ENCODE measurements around the gene TMCC3. TPM values are rescaled to one million over a fixed set of nuclear protein-coding genes. Genes with fewer than 3 reads are reported as not detected.

TMCC3 gene
- total RNA-seq, 2 experiments from 2014 or later: 1.0 to 1.2 TPM

GRCh38 chr12:94663702-94664101 lies 13.3 kb upstream of the TMCC3 start:
- DNase-seq: no peak
- CTCF ChIA-PET: no interaction called here
- Mint-ChIP-seq H3K9me3 (no peaks in the 10 kb centered on the region), H3K27ac (no peak overlapping the region), H3K4me1 (no peaks in the 10 kb centered on the region), H3K4me3 (no peak overlapping the region), H3K36me3 (ENCODE audit: low read depth) (no peaks in the 10 kb centered on the region), H3K27me3 (peaks cover 20% of the 10 kb centered on the region)
- POLR2A ChIA-PET: no interaction called here

DNA sequence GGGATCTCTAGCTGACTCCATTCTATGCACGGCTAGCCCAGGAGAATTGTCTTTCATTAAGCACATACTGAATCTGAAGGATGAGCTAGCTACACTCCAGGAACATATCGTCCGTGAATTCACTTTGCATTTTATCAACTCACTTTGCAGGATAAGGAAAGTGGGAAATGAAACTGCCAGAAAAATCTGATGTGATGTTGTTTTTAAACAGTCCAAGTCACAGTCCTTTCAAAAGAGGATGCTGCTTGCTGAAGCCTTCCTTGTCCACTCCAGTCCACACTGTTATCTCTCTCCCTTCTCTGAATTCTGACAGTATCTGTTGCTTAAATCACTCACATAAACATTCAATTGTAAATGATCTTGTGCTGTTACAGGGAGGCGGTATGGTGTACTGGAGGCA lies 12.7 kb upstream of the TMCC3 start:
- CTCF ChIA-PET: no interaction called here

GRCh38 chr12:94660436-94660835 lies 10.1 kb upstream of the TMCC3 start:
- POLR2A ChIA-PET: no interaction called here
- no peak for DNase-seq
- no peaks in the 10 kb centered on the region for H3K4me1 Mint-ChIP-seq
- peaks cover 23% of the 10 kb centered on the region for H3K27me3 Mint-ChIP-seq
- H3K9me3 Mint-ChIP-seq: no peaks in the 10 kb centered on the region
- no peaks in the 10 kb centered on the region for H3K36me3 Mint-ChIP-seq (ENCODE audit: low read depth)
- no peak overlapping the region for H3K4me3 Mint-ChIP-seq
- CTCF ChIA-PET: no interaction called here
- H3K27ac Mint-ChIP-seq: no peak overlapping the region

More for the DNA sequence above, 12.7 kb upstream of the TMCC3 start:
- H3K4me3 Mint-ChIP-seq: no peak overlapping the region
- H3K4me1 Mint-ChIP-seq: no peaks in the 10 kb centered on the region
- H3K27ac Mint-ChIP-seq: no peak overlapping the region
- H3K36me3 Mint-ChIP-seq (ENCODE audit: low read depth): no peaks in the 10 kb centered on the region
- POLR2A ChIA-PET: no interaction called here
- H3K9me3 Mint-ChIP-seq: no peaks in the 10 kb centered on the region
- peaks cover 21% of the 10 kb centered on the region for H3K27me3 Mint-ChIP-seq
- DNase-seq: no peak

DNA sequence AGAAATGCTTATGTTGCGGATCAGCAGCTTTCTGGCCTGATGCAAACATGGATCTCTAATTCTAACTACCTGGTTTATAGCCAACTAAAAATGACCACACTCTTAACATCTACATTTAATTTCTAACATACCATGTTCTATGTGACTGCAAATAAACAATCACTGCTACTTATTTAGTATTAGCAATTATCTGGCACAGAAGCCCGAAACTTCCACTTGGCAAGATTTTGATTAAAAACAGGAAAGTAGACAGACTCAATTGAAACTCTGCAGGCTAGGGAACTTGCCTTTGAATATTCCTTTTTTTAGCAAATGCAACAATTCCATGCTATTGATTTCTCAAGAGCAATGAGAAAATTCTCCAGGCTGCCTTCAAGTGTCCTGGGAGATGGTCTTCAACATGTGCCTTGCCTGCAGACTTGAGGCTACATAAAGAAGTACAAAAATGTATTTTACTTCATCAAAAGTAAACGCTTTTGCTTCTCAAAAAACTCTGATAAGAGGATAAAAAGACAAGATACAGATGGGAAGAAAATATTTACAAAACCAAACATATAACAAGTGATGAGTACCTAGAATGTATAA lies 9.1 kb upstream of the TMCC3 start:
- Mint-ChIP-seq H3K4me3 (no peak overlapping the region), H3K36me3 (ENCODE audit: low read depth) (no peaks in the 10 kb centered on the region), H3K9me3 (no peaks in the 10 kb centered on the region), H3K4me1 (no peaks in the 10 kb centered on the region), H3K27ac (no peak overlapping the region), H3K27me3 (peaks cover 19% of the 10 kb centered on the region)
- DNase-seq: no peak
- ChIA-PET CTCF (no interaction called here), POLR2A (no interaction called here)

DNA sequence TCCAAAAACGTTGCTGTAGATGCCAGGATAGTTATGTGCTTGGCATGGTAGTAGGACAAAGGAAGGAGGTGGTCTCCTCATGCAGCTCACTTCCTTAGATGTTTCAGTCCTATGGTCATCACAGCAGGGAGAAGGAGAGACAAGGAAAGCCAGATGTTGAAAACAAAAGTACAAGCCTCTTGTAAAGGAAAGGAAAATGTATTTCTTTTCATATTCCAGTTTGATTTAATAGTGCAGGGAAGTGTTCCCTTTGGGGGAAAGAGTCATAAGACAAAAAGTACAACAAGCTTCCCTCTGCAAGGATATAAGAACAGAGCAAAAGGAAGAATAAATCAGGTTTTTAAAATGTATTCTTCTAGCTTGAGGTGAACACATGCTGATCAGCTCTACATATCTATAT lies 8.6 kb upstream of the TMCC3 start:
- Mint-ChIP-seq H3K4me3 (no peak overlapping the region), H3K4me1 (no peaks in the 10 kb centered on the region), H3K27me3 (peaks cover 23% of the 10 kb centered on the region), H3K9me3 (no peaks in the 10 kb centered on the region), H3K36me3 (ENCODE audit: low read depth) (no peaks in the 10 kb centered on the region), H3K27ac (no peak overlapping the region)
- ChIA-PET POLR2A (no interaction called here), CTCF (no interaction called here)
- DNase-seq: no peak

GRCh38 chr12:94656556-94656955 lies 6.2 kb upstream of the TMCC3 start:
- DNase-seq: no peak
- Mint-ChIP-seq H3K9me3 (no peaks in the 10 kb centered on the region), H3K27ac (no peak overlapping the region), H3K4me3 (no peak overlapping the region), H3K36me3 (ENCODE audit: low read depth) (no peaks in the 10 kb centered on the region), H3K4me1 (no peaks in the 10 kb centered on the region), H3K27me3 (peaks cover 36% of the 10 kb centered on the region)
- CTCF ChIA-PET: interaction anchor here (0.5 kb wide), 1 partner anchor 52 kb away, joined by 3 read pairs; no protein-coding TSS in a partner anchor
- POLR2A ChIA-PET: no interaction called here

GRCh38 chr12:94649349-94650142 lies 811 bp downstream of the TMCC3 start:
- ChIA-PET POLR2A (interaction anchor here (1.0 kb wide), 1 partner anchor 9 kb away, joined by 3 read pairs; no protein-coding TSS in a partner anchor), CTCF (interaction anchor here (0.6 to 2.5 kb wide), 4 partner anchors 9 to 883 kb away, joined by 3 to 5 read pairs (median 4); no protein-coding TSS in a partner anchor)
- H3K27ac Mint-ChIP-seq: no peak overlapping the region
- peaks cover 66% of the 10 kb centered on the region for H3K27me3 Mint-ChIP-seq
- DNase-seq: peak; percentile 34
- H3K9me3 Mint-ChIP-seq: no peaks in the 10 kb centered on the region
- H3K36me3 Mint-ChIP-seq (ENCODE audit: low read depth): no peaks in the 10 kb centered on the region
- peaks cover 15% of the 10 kb centered on the region for H3K4me1 Mint-ChIP-seq
- peak overlapping the region; percentile 69 for H3K4me3 Mint-ChIP-seq

GRCh38 chr12:94648578-94648977 lies 1.8 kb downstream of the TMCC3 start:
- H3K27ac Mint-ChIP-seq: no peak overlapping the region
- no peaks in the 10 kb centered on the region for H3K36me3 Mint-ChIP-seq (ENCODE audit: low read depth)
- peak overlapping the region; percentile 69 for H3K4me3 Mint-ChIP-seq
- H3K4me1 Mint-ChIP-seq: peaks cover 25% of the 10 kb centered on the region
- DNase-seq: no peak
- ChIA-PET POLR2A (no interaction called here), CTCF (interaction anchor here (1.1 to 2.5 kb wide), 2 partner anchors 8 to 27 kb away, joined by 3 to 5 read pairs; no protein-coding TSS in a partner anchor)
- H3K27me3 Mint-ChIP-seq: peaks cover 64% of the 10 kb centered on the region
- H3K9me3 Mint-ChIP-seq: no peaks in the 10 kb centered on the region

- Mint-ChIP-seq H3K27ac (peak overlapping the region; percentile 62), H3K27me3 (peaks cover 58% of the 10 kb centered on the region), H3K4me1 (peaks cover 48% of the 10 kb centered on the region), H3K9me3 (no peaks in the 10 kb centered on the region), H3K36me3 (ENCODE audit: low read depth) (no peaks in the 10 kb centered on the region), H3K4me3 (peak overlapping the region; percentile 48)
- peak; percentile 36 for DNase-seq
- POLR2A ChIA-PET: no interaction called here
- CTCF ChIA-PET: interaction anchor here (0.6 kb wide), 1 partner anchor 321 kb away, joined by 3 read pairs; no protein-coding TSS in a partner anchor
Measured at GRCh38 chr12:94644141-94644979, 6.0 kb downstream of the TMCC3 start.

- Mint-ChIP-seq H3K9me3 (no peaks in the 10 kb centered on the region), H3K27ac (no peak overlapping the region), H3K27me3 (peaks cover 54% of the 10 kb centered on the region), H3K36me3 (ENCODE audit: low read depth) (no peaks in the 10 kb centered on the region), H3K4me1 (peaks cover 44% of the 10 kb centered on the region), H3K4me3 (no peak overlapping the region)
- ChIA-PET CTCF (no interaction called here), POLR2A (no interaction called here)
- DNase-seq: no peak
Measured at GRCh38 chr12:94643606-94644005, 6.8 kb downstream of the TMCC3 start.

DNA sequence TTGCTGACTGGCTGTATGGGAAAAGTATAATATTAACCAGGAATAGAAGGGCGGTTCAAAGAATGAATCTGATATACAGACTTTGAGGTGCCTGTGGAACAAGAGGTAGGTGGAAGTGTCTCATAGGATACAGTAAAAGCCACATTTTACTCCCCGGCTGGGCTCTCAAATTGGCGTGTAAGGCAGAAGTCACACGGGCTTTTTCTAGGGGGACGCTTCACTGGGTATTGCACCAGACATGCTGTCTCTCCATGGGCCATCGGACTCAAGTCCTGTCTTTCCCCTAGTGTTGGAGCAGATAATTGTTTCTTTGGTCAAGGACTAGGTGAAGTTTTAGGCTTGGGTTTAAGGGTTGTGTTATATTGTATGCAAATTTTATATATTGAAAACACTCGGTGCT lies 9.1 kb downstream of the TMCC3 start:
- H3K4me1 Mint-ChIP-seq: peaks cover 43% of the 10 kb centered on the region
- H3K27ac Mint-ChIP-seq: no peak overlapping the region
- H3K4me3 Mint-ChIP-seq: no peak overlapping the region
- peaks cover 2% of the 10 kb centered on the region for H3K36me3 Mint-ChIP-seq (ENCODE audit: low read depth)
- ChIA-PET POLR2A (interaction anchor here (0.9 to 2.4 kb wide), 3 partner anchors 18 to 22 kb away, joined by 4 to 9 read pairs (median 5); no protein-coding TSS in a partner anchor), CTCF (interaction anchor here (0.5 to 1.3 kb wide), 3 partner anchors 20 to 41 kb away, joined by 3 to 4 read pairs (median 4); no protein-coding TSS in a partner anchor)
- peaks cover 58% of the 10 kb centered on the region for H3K27me3 Mint-ChIP-seq
- no peaks in the 10 kb centered on the region for H3K9me3 Mint-ChIP-seq
- DNase-seq: no peak

- ChIA-PET CTCF (interaction anchor here (0.5 to 1.3 kb wide), 4 partner anchors 9 to 41 kb away, joined by 3 to 5 read pairs (median 4); partner anchors contain the start of gene TMCC3), POLR2A (interaction anchor here (0.9 to 2.4 kb wide), 4 partner anchors 10 to 21 kb away, joined by 3 to 9 read pairs (median 4); partner anchors contain the start of gene TMCC3)
- peak; percentile 73 for DNase-seq
- H3K4me1 Mint-ChIP-seq: peaks cover 43% of the 10 kb centered on the region
- H3K36me3 Mint-ChIP-seq (ENCODE audit: low read depth): peaks cover 2% of the 10 kb centered on the region
- peak overlapping the region; percentile 37 for H3K27ac Mint-ChIP-seq
- H3K27me3 Mint-ChIP-seq: peaks cover 57% of the 10 kb centered on the region
- peak overlapping the region; percentile 0 for H3K4me3 Mint-ChIP-seq
- no peaks in the 10 kb centered on the region for H3K9me3 Mint-ChIP-seq
Measured at GRCh38 chr12:94640134-94640928, 10.0 kb downstream of the TMCC3 start.
